22Rv1 (cell line): ENCODE data around the gene DPP4.
"Not testable (repeated sequence)": the region's sequence is repeated elsewhere in the genome, so short reads cannot be mapped to it uniquely, and the experiment has no call there.

Experiments
- H3K27ac ChIP-seq: fragments of 450-650 bp; 2 replicates; pipeline ENCODE4 v1.5.1; 2017
- ZFX ChIP-seq: fragments of 450-650 bp; IDR thresholded peaks from 2 replicates; pipeline ENCODE4 v1.6.1; 2017; ENCODE audit warnings: antibody characterized with exemption, borderline replicate concordance
- TF ChIP-seq, protein P1 (sequence below): fragments of 450-650 bp; IDR thresholded peaks from 2 replicates; pipeline ENCODE4 v1.5.1; 2017; ENCODE audit warnings: mild to moderate bottlenecking

The DPP4 gene

GRCh38 chr2:161988589-161988988, 85.4 kb downstream of the DPP4 start:
- TF ChIP-seq ZFX: no peak
- TF ChIP-seq, protein P1, sequence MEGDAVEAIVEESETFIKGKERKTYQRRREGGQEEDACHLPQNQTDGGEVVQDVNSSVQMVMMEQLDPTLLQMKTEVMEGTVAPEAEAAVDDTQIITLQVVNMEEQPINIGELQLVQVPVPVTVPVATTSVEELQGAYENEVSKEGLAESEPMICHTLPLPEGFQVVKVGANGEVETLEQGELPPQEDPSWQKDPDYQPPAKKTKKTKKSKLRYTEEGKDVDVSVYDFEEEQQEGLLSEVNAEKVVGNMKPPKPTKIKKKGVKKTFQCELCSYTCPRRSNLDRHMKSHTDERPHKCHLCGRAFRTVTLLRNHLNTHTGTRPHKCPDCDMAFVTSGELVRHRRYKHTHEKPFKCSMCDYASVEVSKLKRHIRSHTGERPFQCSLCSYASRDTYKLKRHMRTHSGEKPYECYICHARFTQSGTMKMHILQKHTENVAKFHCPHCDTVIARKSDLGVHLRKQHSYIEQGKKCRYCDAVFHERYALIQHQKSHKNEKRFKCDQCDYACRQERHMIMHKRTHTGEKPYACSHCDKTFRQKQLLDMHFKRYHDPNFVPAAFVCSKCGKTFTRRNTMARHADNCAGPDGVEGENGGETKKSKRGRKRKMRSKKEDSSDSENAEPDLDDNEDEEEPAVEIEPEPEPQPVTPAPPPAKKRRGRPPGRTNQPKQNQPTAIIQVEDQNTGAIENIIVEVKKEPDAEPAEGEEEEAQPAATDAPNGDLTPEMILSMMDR: no peak
- H3K27ac ChIP-seq: no peak overlapping the region

GRCh38 chr2:161987311-161987710, 86.7 kb downstream of the DPP4 start:
- no peak overlapping the region for H3K27ac ChIP-seq
- TF ChIP-seq ZFX: no peak
- TF ChIP-seq, protein P1: no peak

- H3K27ac ChIP-seq: no peak overlapping the region
Measured at GRCh38 chr2:161983866-161984265, 90.1 kb downstream of the DPP4 start.

DNA sequence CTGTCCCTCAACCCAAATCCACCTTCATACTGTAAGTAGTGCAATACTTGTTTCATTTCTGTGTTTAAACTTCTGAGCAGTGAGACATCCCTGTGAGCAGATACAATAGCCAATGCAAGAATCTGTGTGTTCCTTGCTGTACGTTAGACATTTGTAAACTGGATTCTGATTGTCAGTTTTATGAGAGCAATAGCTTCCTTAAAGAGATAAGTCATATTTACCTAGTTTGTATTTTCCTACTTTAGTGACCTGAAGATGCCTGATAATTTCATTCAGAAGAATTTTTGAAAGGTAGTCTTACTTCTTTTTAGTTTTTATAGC, 90.7 kb downstream of the DPP4 start:
- H3K27ac ChIP-seq: no peak overlapping the region

More at GRCh38 chr2:161983866-161984265, 90.1 kb downstream of the DPP4 start:
- no peak for TF ChIP-seq ZFX
- TF ChIP-seq, protein P1: no peak

GRCh38 chr2:161982548-161983330, 91.3 kb downstream of the DPP4 start:
- no peak overlapping the region for H3K27ac ChIP-seq
- TF ChIP-seq ZFX: no peak
- TF ChIP-seq, protein P1: no peak

More for the DNA sequence above, 90.7 kb downstream of the DPP4 start:
- TF ChIP-seq, protein P1: no peak
- no peak for TF ChIP-seq ZFX

- TF ChIP-seq, protein P1: no peak
- no peak for TF ChIP-seq ZFX
- H3K27ac ChIP-seq: no peak overlapping the region
Measured at GRCh38 chr2:161981679-161982250, 92.2 kb downstream of the DPP4 start.

GRCh38 chr2:161980976-161981375, 93.0 kb downstream of the DPP4 start:
- no peak overlapping the region for H3K27ac ChIP-seq
- no peak for TF ChIP-seq ZFX

GRCh38 chr2:161979490-161979889, 94.5 kb downstream of the DPP4 start:
- TF ChIP-seq, protein P1: no peak
- no peak for TF ChIP-seq ZFX
- H3K27ac ChIP-seq: no peak overlapping the region

DNA sequence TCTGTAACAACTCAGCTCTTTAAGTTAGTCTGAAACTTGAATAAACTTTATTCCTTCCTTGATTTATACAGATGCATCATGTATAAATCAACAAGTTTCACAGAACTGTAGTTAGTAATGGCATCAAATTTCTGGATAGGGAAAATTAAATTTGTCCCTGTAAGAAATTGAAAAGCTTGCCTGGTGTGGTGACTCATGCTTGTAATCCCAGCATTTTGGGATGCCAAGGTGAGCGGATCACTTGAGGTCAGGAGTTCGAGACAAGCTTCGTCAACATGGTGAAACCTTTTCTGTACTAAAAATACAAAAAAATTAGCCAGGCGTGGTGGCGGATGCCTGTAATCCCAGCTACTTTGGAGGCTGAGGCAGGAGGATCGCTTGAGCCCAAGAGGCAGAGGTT, 96.1 kb downstream of the DPP4 start:
- not testable (repeated sequence) for H3K27ac ChIP-seq
